GM18519 (cell line): ENCODE results near the gene FIG4.
A peak's percentile ranks its signal among the peaks of the same experiment; 100 is the strongest.
"Not testable (repeated sequence)": the region's sequence is repeated elsewhere in the genome, so short reads cannot be mapped to it uniquely, and the experiment has no call there.

Experiments used
- ATAC-seq: cut with Tn5 transposase; IDR thresholded peaks from one replicate; pipeline ENCODE4 v1.9.1; 2021; ENCODE audit warnings: mild to moderate bottlenecking, moderate library complexity; ENCODE audit not compliant: unreplicated experiment, low FRiP score

FIG4 gene

DNA sequence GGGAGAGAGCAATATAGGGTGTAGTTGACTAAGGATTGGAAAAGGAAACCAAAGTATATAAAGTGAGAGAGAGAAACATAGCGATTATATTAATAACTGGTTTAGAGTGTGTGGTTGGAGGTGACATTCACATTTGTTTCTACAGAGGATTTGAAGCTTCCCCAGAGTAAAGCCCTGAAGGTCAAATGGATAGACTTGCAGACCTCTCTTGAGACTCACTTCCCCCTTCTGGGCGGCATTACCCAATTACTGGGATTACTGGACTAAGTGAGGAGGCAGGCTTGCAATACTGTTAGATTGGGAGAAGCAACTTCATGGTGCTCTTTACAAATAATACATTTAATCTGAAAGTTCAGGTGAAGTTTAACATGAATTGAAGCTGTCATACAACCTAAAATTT is 10.7 kb downstream of the FIG4 start:
- no peak for ATAC-seq

GRCh38 chr6:109702791-109703190 is 11.7 kb downstream of the FIG4 start:
- no peak for ATAC-seq

DNA sequence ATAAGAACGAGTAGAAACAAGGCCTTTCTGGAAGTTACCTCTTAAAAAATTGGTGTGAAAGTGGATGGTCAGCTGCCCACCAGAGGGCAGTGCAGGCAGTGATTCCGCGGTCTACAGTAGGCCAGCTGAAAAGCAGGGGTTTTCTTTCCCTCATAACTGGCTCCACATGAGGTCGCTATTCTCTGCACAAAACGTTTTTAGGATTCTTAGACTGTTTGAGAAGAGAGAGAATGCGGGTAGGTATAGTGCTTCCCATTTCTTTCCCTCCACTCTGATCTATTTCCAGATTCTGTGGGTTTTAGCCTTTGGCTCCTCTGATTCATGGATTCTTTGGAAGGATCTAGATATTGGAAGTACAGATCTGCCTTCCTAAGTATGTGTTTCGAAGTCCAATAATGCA is 14.2 kb downstream of the FIG4 start:
- peak; percentile 84 for ATAC-seq

- no peak for ATAC-seq
These were observed 15.4 kb downstream of the FIG4 start for GRCh38 chr6:109706513-109706912.

DNA sequence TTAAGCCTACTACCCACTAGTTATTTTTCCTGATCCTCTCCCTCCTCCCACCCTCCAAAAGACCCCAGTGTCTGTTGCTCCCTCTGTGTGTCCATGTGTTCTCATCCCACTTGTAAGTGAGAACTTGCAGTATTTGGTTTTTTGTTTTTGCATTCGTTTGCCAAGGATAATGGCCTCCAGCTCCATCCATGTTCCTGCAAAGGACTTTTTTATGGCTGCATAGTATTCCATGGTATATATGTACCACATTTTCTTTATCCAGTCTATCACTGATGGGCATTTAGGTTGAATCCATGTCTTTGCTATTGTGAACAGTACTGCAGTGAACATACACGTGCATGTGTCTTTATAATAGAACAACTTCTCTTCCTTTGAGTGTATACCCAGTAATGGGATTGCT is 17.0 kb downstream of the FIG4 start:
- not testable (repeated sequence) for ATAC-seq

DNA sequence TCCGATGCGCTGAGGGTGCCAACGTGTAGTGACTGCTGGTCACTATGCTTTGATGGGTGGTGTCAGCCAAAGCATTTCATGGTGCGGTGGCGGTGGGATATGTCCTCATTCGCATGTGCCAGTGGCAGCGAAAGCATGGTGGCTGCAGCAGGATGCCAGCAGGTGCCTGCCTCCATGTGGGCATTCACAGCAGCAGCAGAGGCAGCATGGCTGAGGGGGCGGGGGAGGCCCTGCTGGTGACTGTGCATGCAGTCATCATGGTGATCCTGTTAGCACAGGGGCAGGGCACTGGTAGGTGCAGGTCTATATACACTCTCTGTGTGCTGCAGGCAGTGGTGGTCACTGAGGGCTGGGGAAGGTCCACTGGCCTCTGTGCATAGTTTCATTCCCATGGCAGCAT is 22.0 kb downstream of the FIG4 start:
- ATAC-seq: no peak

- ATAC-seq: no peak
These were observed 23.1 kb downstream of the FIG4 start for GRCh38 chr6:109714166-109714565.

DNA sequence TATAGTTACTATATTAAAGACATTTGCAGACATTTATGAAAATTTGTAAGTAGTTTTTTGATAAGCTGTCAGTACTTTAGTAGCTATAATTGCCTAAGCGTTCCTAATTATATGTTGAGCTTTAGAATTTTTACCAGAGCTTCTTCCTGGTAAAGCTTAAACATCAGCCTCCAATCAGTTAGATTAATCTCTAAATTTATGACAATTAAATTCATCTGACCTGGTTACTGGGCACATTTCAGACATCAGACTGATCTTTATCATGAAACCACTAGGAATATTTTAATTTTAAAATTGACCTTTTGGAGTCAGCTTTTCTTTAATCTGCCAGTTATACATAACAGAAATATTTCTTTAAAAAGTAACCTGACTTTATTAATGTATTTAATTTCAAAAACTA is 23.5 kb downstream of the FIG4 start:
- no peak for ATAC-seq

GRCh38 chr6:109715616-109716015 is 24.5 kb downstream of the FIG4 start:
- no peak for ATAC-seq

DNA sequence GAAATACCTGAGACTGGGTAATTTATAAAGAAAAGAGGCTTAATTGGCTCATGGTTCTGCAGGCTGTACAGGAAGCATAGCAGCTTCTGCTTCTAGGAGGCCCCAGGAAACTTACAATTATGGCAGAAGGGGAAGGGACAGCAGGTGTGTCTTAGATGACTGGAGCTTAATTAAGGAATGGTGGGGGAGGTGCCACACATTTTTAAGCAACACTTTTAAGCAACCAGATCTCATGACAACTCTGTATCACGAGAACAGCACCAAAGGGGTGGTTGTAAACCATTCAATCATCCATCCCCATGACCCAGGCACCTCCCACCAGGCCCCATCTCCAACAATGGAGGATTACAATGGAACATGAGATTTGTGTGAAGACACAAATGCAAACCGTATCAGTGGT is 26.9 kb downstream of the FIG4 start:
- no peak for ATAC-seq

DNA sequence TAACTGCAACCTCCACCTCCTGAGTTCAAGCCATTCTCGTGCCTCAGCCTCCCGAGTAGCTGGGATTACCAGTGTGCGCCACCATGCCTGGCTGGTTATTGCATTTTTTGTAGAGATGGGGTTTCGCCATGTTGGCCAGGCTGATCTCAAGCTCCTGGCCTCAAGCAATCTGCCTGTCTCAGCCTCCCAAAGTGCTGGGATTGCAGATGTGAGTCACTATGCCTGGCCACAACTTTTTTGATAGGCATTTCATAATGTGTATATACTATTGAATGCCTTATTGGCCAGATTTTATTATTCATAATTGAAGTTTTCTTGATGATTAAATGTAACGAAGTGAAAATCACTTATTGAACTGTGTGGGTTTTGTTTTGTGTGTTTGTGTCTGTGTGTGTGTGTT is 27.9 kb downstream of the FIG4 start:
- no peak for ATAC-seq

GRCh38 chr6:109720311-109720710 is 29.2 kb downstream of the FIG4 start:
- no peak for ATAC-seq

DNA sequence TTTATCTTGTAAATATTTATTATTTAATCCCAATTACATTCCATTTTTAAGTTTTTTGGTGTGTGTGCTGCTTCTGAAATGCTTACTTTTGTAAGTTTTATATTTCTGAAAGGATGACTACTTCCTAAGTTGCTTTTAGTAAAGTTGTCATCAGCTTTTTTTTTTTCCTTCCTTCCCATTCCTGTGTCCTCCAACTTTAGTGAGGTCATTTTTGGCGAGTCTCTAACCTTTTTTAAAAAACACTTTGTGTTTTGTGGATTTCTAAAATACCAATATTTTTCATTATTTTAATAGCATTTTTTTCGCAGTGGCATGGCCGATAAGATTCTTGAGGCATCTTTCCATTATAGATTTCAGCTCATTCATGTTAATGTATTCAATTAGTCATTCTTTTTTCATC is 30.9 kb downstream of the FIG4 start:
- ATAC-seq: no peak

GRCh38 chr6:109722564-109723254 is 31.6 kb downstream of the FIG4 start:
- ATAC-seq: no peak

GRCh38 chr6:109725250-109725649 is 34.2 kb downstream of the FIG4 start:
- not testable (repeated sequence) for ATAC-seq

- no peak for ATAC-seq
These were observed 45.4 kb downstream of the FIG4 start for GRCh38 chr6:109736273-109737025.

- no peak for ATAC-seq
These were observed 47.2 kb downstream of the FIG4 start for GRCh38 chr6:109738255-109738654.

DNA sequence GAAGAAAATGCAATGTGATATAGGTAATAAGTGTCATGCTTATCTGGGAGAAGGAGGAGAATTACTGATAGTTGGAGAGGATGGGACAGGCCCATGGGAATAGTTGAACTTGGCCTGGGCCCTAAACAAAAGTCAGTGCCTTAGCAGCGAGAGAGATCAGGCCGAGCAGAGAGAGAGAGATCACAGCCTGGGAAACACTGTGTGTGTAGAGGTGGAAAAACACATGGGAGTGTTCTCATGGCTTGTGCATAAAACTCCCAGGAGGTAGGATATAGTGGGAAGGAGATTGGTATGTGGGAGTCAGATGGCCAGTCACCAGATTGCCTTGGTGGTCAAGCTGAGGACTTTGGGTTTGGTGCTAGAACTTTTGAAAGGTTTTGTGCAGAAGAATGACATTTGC is 47.6 kb downstream of the FIG4 start:
- no peak for ATAC-seq

GRCh38 chr6:109739686-109740085 is 48.6 kb downstream of the FIG4 start:
- no peak for ATAC-seq

DNA sequence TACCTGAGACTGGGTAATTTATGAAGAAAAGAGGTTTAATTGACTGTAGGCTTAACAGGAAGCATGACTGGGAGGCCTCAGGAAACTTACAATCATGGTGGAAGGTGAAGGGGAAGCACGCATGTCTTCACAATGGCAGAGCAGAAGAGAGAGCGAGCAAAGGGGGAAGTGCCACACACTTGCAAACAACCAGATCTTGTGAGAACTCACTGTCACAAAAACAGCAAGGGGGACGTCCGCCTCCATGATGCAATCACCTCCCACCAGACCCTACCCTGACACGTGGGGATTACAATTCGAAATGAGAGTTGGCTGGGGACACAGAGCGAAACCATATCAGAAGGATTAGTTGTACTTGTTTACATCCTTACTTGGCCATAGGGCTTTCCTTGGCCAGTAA is 49.7 kb downstream of the FIG4 start:
- ATAC-seq: no peak

DNA sequence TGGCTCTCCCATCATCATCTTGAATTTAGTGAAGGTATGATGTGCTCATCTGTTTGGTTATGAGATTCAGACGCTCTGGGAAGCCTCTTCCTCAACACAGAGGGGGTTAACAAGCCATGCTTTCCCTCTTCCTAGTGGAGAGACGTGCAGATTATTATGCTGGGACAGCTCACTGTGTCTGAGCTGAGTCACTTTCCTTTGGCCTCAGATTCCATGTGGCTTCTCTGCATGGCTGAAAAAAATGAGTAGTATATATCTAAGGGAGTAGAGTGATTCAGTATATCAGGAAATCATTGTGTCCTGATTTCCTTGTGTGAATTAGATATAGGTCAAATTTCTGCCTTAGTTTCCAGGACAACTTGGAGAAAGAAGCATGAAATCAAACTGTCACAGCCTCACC is 52.6 kb downstream of the FIG4 start:
- no peak for ATAC-seq

- not testable (repeated sequence) for ATAC-seq
These were observed 53.7 kb downstream of the FIG4 start for GRCh38 chr6:109744779-109745178.
